Lower lobe of right lung (tissue), 2 donors: ENCODE results near the gene KRT4. TPM values are rescaled to one million over a fixed set of nuclear protein-coding genes. Genes with fewer than 3 reads are reported as not detected.
A peak's percentile ranks its signal among the peaks of the same experiment; 100 is the strongest.

Experiments used
- ATAC-seq, 2 donors: fragments of 200-7000 bp; cut with Tn5 transposase; one replicate each; pipeline ENCODE4 v1.9.1; 2020 to 2022; ENCODE audit warnings: mild to moderate bottlenecking in 2 of 2, moderate library complexity in 2 of 2
- DNase-seq: peaks from one replicate; pipeline ENCODE4 v3.0.0-alpha.2; 2020
- H3K27ac ChIP-seq: fragments of 200-600 bp; one replicate; pipeline ENCODE4 v1.8.0; 2022
- H3K27me3 ChIP-seq: fragments of 200-600 bp; one replicate; pipeline ENCODE4 v1.8.0; 2022; ENCODE audit warnings: low read depth
- H3K36me3 ChIP-seq: fragments of 200-600 bp; one replicate; pipeline ENCODE4 v1.8.0; 2022; ENCODE audit warnings: mild to moderate bottlenecking
- H3K4me1 ChIP-seq: fragments of 200-600 bp; one replicate; pipeline ENCODE4 v1.8.0; 2022
- H3K4me3 ChIP-seq: fragments of 200-600 bp; one replicate; pipeline ENCODE4 v1.8.0; 2022; ENCODE audit warnings: mild to moderate bottlenecking
- H3K9me3 ChIP-seq: fragments of 200-600 bp; one replicate; pipeline ENCODE4 v1.8.0; 2022
- CTCF ChIP-seq: fragments of 200-600 bp; IDR thresholded peaks from one replicate; pipeline ENCODE4 v1.8.0; 2022; ENCODE audit warnings: antibody characterized with exemption, mild to moderate bottlenecking
- intact Hi-C: fragments of 100-400 bp; cut with DNase I; formaldehyde crosslinking; loops from one replicate; pipeline ENCODE4 v1.11.0; 2022
- total RNA-seq: library from RNA; stranded (reverse); fragmentation: NEBNext Ultra II Directional; extraction: Animal tissue kit (Norgen Biotek cat#: 25700); gene quantifications from one replicate; pipeline ENCODE4 v1.2.1, GENCODE V29; 2021
- donor health status: DM: no; HTN: yes; CAD: no; lungs with severe emphysema.

KRT4 gene
- total RNA-seq, 1 donor from 2014 or later = 6.4 TPM

GRCh38 chr12:52826611-52827498, 12.9 kb upstream of the KRT4 start:
- DNase-seq = no peak

GRCh38 chr12:52825961-52826360, 12.0 kb upstream of the KRT4 start:
- H3K4me1 ChIP-seq = peaks cover 7% of the 10 kb centered on the region
- no peak overlapping the region for H3K4me3 ChIP-seq
- no peak overlapping the region for H3K27ac ChIP-seq
- H3K9me3 ChIP-seq = no peaks in the 10 kb centered on the region
- DNase-seq = no peak
- H3K36me3 ChIP-seq = no peaks in the 10 kb centered on the region
- no peak for ATAC-seq
- intact Hi-C loops = no loop called here
- TF ChIP-seq CTCF = no peak
- peaks cover 10% of the 10 kb centered on the region for H3K27me3 ChIP-seq

More at GRCh38 chr12:52826611-52827498, 12.9 kb upstream of the KRT4 start:
- no peaks in the 10 kb centered on the region for H3K36me3 ChIP-seq
- no peak overlapping the region for H3K4me3 ChIP-seq
- H3K27ac ChIP-seq = no peak overlapping the region
- peaks cover 5% of the 10 kb centered on the region for H3K27me3 ChIP-seq
- TF ChIP-seq CTCF = no peak
- no peaks in the 10 kb centered on the region for H3K9me3 ChIP-seq
- peaks cover 6% of the 10 kb centered on the region for H3K4me1 ChIP-seq
- peak; percentile 26 to 64 for ATAC-seq
- intact Hi-C loops = no loop called here

DNA sequence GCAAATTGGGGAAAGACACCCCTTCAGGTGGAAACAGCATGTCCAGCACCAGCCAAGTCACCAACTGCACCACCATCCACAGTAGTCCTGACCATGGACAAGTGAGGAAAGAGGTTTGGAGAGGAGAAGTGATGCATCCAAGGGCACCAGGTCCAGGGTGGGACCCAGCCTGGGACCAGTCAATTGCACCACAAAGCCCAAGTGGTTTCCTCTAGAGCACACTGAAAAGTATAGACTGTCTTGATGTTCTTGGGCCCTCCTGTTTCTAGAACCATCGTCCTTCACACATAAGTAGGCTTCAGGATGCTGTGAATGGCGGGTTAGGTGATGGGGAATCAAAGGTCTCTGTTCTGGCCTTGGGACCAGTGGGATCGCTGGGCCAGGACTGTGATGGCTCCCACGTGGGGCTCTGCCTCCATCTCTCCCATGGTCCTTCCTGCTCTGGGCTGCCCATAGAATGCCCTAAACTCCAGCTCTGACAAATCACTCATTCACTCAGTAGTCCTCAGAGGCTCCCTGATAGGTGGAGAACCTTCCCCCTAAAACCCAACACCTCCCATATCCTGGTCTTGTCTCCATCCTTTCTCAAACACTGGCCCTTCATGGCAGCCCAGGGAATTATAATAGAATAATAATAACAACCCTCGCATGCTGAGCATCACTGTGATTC, 11.0 kb upstream of the KRT4 start:
- H3K9me3 ChIP-seq = no peaks in the 10 kb centered on the region
- H3K27ac ChIP-seq = no peak overlapping the region
- no peak for ATAC-seq
- peaks cover 21% of the 10 kb centered on the region for H3K27me3 ChIP-seq
- intact Hi-C loops = no loop called here
- H3K36me3 ChIP-seq = no peaks in the 10 kb centered on the region
- TF ChIP-seq CTCF = no peak
- DNase-seq = no peak
- H3K4me1 ChIP-seq = peaks cover 7% of the 10 kb centered on the region
- no peak overlapping the region for H3K4me3 ChIP-seq

- no peak overlapping the region for H3K27ac ChIP-seq
- ATAC-seq = no peak
- no peaks in the 10 kb centered on the region for H3K36me3 ChIP-seq
- peaks cover 7% of the 10 kb centered on the region for H3K4me1 ChIP-seq
- no peak for DNase-seq
- peaks cover 28% of the 10 kb centered on the region for H3K27me3 ChIP-seq
- no peak overlapping the region for H3K4me3 ChIP-seq
- H3K9me3 ChIP-seq = no peaks in the 10 kb centered on the region
- intact Hi-C loops = no loop called here
- TF ChIP-seq CTCF = no peak
Measured at GRCh38 chr12:52823761-52824450, 10.0 kb upstream of the KRT4 start.

- intact Hi-C loops = no loop called here
- no peak for ATAC-seq
- Histone ChIP-seq H3K4me1 (peaks cover 7% of the 10 kb centered on the region), H3K4me3 (no peak overlapping the region), H3K27me3 (peaks cover 36% of the 10 kb centered on the region), H3K9me3 (no peaks in the 10 kb centered on the region), H3K27ac (no peak overlapping the region), H3K36me3 (no peaks in the 10 kb centered on the region)
- no peak for DNase-seq
- TF ChIP-seq CTCF = no peak
Measured at GRCh38 chr12:52822771-52823510, 9.0 kb upstream of the KRT4 start.
